NCI-H1048 (cell line): ENCODE results near the gene CCDC148.

Experiments
- DNase-seq: peaks from one replicate; lab custom pipeline; 2025; lab: John Stamatoyannopoulos, UW

The CCDC148 gene

GRCh38 chr2:158432117-158432516 lies 24.4 kb downstream of the CCDC148 start:
- DNase-seq, result no peak

GRCh38 chr2:158414538-158414937 lies 42.0 kb downstream of the CCDC148 start:
- DNase-seq, result no peak

- no peak for DNase-seq
Measured at GRCh38 chr2:158413581-158413980, 43.0 kb downstream of the CCDC148 start.

GRCh38 chr2:158412206-158412605 lies 44.3 kb downstream of the CCDC148 start:
- no peak for DNase-seq

GRCh38 chr2:158411748-158412147 lies 44.8 kb downstream of the CCDC148 start:
- no peak for DNase-seq

GRCh38 chr2:158410132-158410531 lies 46.4 kb downstream of the CCDC148 start:
- no peak for DNase-seq

- DNase-seq, result no peak
Measured at GRCh38 chr2:158407031-158407430, 49.5 kb downstream of the CCDC148 start.

- DNase-seq, result no peak
Measured at GRCh38 chr2:158405341-158405740, 51.2 kb downstream of the CCDC148 start.

- no peak for DNase-seq
Measured at GRCh38 chr2:158403237-158403636, 53.3 kb downstream of the CCDC148 start.

- DNase-seq, result no peak
Measured at GRCh38 chr2:158402665-158403064, 53.9 kb downstream of the CCDC148 start.

- no peak for DNase-seq
Measured at GRCh38 chr2:158395166-158395565, 61.4 kb downstream of the CCDC148 start.

- DNase-seq, result no peak
Measured at GRCh38 chr2:158394453-158394852, 62.1 kb downstream of the CCDC148 start.

- no peak for DNase-seq
Measured at GRCh38 chr2:158393886-158394285, 62.7 kb downstream of the CCDC148 start.

- no peak for DNase-seq
Measured at GRCh38 chr2:158392687-158393086, 63.9 kb downstream of the CCDC148 start.

GRCh38 chr2:158391876-158392275 lies 64.7 kb downstream of the CCDC148 start:
- no peak for DNase-seq

GRCh38 chr2:158391361-158391760 lies 65.2 kb downstream of the CCDC148 start:
- no peak for DNase-seq

GRCh38 chr2:158388159-158388558 lies 68.4 kb downstream of the CCDC148 start:
- DNase-seq, result no peak

- DNase-seq, result no peak
Measured at GRCh38 chr2:158385646-158386045, 70.9 kb downstream of the CCDC148 start.

- no peak for DNase-seq
Measured at GRCh38 chr2:158381978-158382377, 74.6 kb downstream of the CCDC148 start.

GRCh38 chr2:158381205-158381604 lies 75.3 kb downstream of the CCDC148 start:
- DNase-seq, result no peak

GRCh38 chr2:158380746-158381145 lies 75.8 kb downstream of the CCDC148 start:
- no peak for DNase-seq

- DNase-seq, result no peak
Measured at GRCh38 chr2:158378926-158379325, 77.6 kb downstream of the CCDC148 start.

GRCh38 chr2:158366342-158366741 lies 90.2 kb downstream of the CCDC148 start:
- no peak for DNase-seq

GRCh38 chr2:158359846-158360245 lies 96.7 kb downstream of the CCDC148 start:
- DNase-seq, result no peak

GRCh38 chr2:158357699-158358098 lies 98.9 kb downstream of the CCDC148 start:
- DNase-seq, result no peak
